H9 (cell line): Measurements from ENCODE around the gene NMU. TPM values are rescaled to one million over a fixed set of nuclear protein-coding genes. Genes with fewer than 3 reads are reported as not detected.

Experiments used
- DNase-seq: peaks from one replicate; pipeline ENCODE4 v3.0.0-alpha.2; 2017
- H2AFZ ChIP-seq: one replicate; pipeline ENCODE4 v1.6.1; 2013; ENCODE audit warnings: mild to moderate bottlenecking, low read length, control low read depth, moderate library complexity
- H2AK5ac ChIP-seq: 2 replicates; pipeline ENCODE4 v1.6.1; 2013; ENCODE audit warnings: low read length, control low read depth, mixed read lengths; ENCODE audit not compliant: insufficient read length
- H2BK120ac ChIP-seq: one replicate; pipeline ENCODE4 v1.6.1; 2013; ENCODE audit warnings: low read depth, mild to moderate bottlenecking, low read length, control low read depth, inconsistent platforms; ENCODE audit not compliant: poor library complexity, severe bottlenecking
- H2BK12ac ChIP-seq: 2 replicates; pipeline ENCODE4 v1.6.1; 2013; ENCODE audit warnings: low read length, control low read depth, mixed read lengths, low read depth; ENCODE audit not compliant: insufficient read length
- H2BK15ac ChIP-seq: 2 replicates; pipeline ENCODE4 v1.6.1; 2013; ENCODE audit warnings: low read depth, low read length, control low read depth
- H2BK20ac ChIP-seq: one replicate; pipeline ENCODE4 v1.6.1; 2013; ENCODE audit warnings: low read depth, mild to moderate bottlenecking, low read length, control low read depth, inconsistent platforms; ENCODE audit not compliant: poor library complexity, severe bottlenecking
- H2BK5ac ChIP-seq: 2 replicates; pipeline ENCODE4 v1.6.1; 2013; ENCODE audit warnings: low read length, control low read depth, mixed read lengths; ENCODE audit not compliant: insufficient read length
- H3K14ac ChIP-seq: 2 replicates; pipeline ENCODE4 v1.6.1; 2013; ENCODE audit warnings: low read length, control low read depth; ENCODE audit not compliant: insufficient read depth
- H3K18ac ChIP-seq: 2 replicates; pipeline ENCODE4 v1.6.1; 2013; ENCODE audit warnings: low read depth, mild to moderate bottlenecking, mixed read lengths, low read length, control low read depth; ENCODE audit not compliant: insufficient read length
- H3K23ac ChIP-seq: 2 replicates; pipeline ENCODE4 v1.6.1; 2013; ENCODE audit warnings: low read length, control low read depth, mixed read lengths, low read depth; ENCODE audit not compliant: insufficient read length
- H3K23me2 ChIP-seq: 2 replicates; pipeline ENCODE4 v1.6.1; 2013; ENCODE audit warnings: low read depth, mild to moderate bottlenecking, mixed read lengths, low read length, control low read depth; ENCODE audit not compliant: insufficient read length, poor library complexity, severe bottlenecking
- H3K27ac ChIP-seq: 2 replicates; pipeline ENCODE4 v1.5.1; 2013; ENCODE audit warnings: low read length, control low read depth, mixed read lengths, low read depth; ENCODE audit not compliant: insufficient read length
- H3K27me3 ChIP-seq: 2 replicates; pipeline ENCODE4 v1.6.1; 2013; ENCODE audit warnings: low read length, control low read depth, inconsistent platforms; ENCODE audit not compliant: insufficient read depth
- H3K4ac ChIP-seq: 2 replicates; pipeline ENCODE4 v1.6.1; 2013; ENCODE audit warnings: low read depth, mild to moderate bottlenecking, control low read depth, inconsistent platforms, low read length, moderate library complexity
- H3K4me1 ChIP-seq: 2 replicates; pipeline ENCODE4 v1.6.1; 2013; ENCODE audit warnings: low read length, control low read depth, inconsistent platforms; ENCODE audit not compliant: insufficient read depth
- H3K4me2 ChIP-seq: 2 replicates; pipeline ENCODE4 v1.6.1; 2013; ENCODE audit warnings: low read length, control low read depth, mixed read lengths; ENCODE audit not compliant: insufficient read length, insufficient read depth
- H3K56ac ChIP-seq: 2 replicates; pipeline ENCODE4 v1.6.1; 2013; ENCODE audit warnings: low read depth, mild to moderate bottlenecking, mixed read lengths, low read length, control low read depth; ENCODE audit not compliant: insufficient read length
- H3K79me1 ChIP-seq: 2 replicates; pipeline ENCODE4 v1.6.1; 2013; ENCODE audit warnings: low read depth, mild to moderate bottlenecking, moderate library complexity, low read length, control low read depth, inconsistent platforms; ENCODE audit not compliant: insufficient read depth, poor library complexity, severe bottlenecking
- H3K79me2 ChIP-seq: 2 replicates; pipeline ENCODE4 v1.6.1; 2013; ENCODE audit warnings: low read length, control low read depth, inconsistent platforms; ENCODE audit not compliant: insufficient read depth
- H3K9ac ChIP-seq: 2 replicates; pipeline ENCODE4 v1.6.1; 2013; ENCODE audit warnings: low read length, control low read depth, mixed read lengths; ENCODE audit not compliant: insufficient read length; ENCODE audit errors: extremely low read depth
- H3K9me3 ChIP-seq: one replicate; pipeline ENCODE4 v1.6.1; 2013; ENCODE audit warnings: low read depth, low read length, inconsistent platforms; ENCODE audit not compliant: control insufficient read depth
- H3T11ph ChIP-seq: one replicate; pipeline ENCODE4 v1.6.1; 2013; ENCODE audit warnings: mild to moderate bottlenecking, low read length, control low read depth, inconsistent platforms
- H4K20me1 ChIP-seq: one replicate; pipeline ENCODE4 v1.6.1; 2013; ENCODE audit not compliant: control insufficient read depth, insufficient read length, insufficient read depth
- H4K5ac ChIP-seq: 2 replicates; pipeline ENCODE4 v1.6.1; 2013; ENCODE audit warnings: low read depth, mild to moderate bottlenecking, mixed read lengths, low read length, control low read depth; ENCODE audit not compliant: insufficient read length
- H4K8ac ChIP-seq: replicated peaks from 2 replicates; pipeline ENCODE4 v1.6.1; 2013; ENCODE audit warnings: low read length, control low read depth, mixed read lengths, low read depth; ENCODE audit not compliant: insufficient read length
- H4K91ac ChIP-seq: 2 replicates; pipeline ENCODE4 v1.6.1; 2013; ENCODE audit warnings: low read depth, mild to moderate bottlenecking, moderate library complexity, mixed read lengths, low read length, control low read depth; ENCODE audit not compliant: insufficient read length
- H3K27ac Mint-ChIP-seq, 3 experiments: 2 replicates in 2 of 3; 3 replicates in 1 of 3; pipeline ENCODE4 v1.8.0; 2020 to 2021; ENCODE audit warnings: mixed read lengths in 3 of 3, mild to moderate bottlenecking in 1 of 3, moderate library complexity in 1 of 3
- H3K27me3 Mint-ChIP-seq: 2 replicates; pipeline ENCODE4 v1.8.0; 2021; ENCODE audit warnings: low read depth, mild to moderate bottlenecking, moderate library complexity, mixed read lengths
- H3K36me3 Mint-ChIP-seq, 3 experiments: 2 replicates in 2 of 3; 3 replicates in 1 of 3; pipeline ENCODE4 v1.8.0; 2020 to 2021; ENCODE audit warnings: low read depth in 3 of 3, mixed read lengths in 3 of 3; ENCODE audit not compliant: insufficient read depth in 1 of 3
- H3K4me1 Mint-ChIP-seq, 2 experiments: 2 replicates each; pipeline ENCODE4 v1.8.0; 2020; ENCODE audit warnings: mixed read lengths in 2 of 2
- H3K4me3 Mint-ChIP-seq, 2 experiments: 2 replicates in 1 of 2; 3 replicates in 1 of 2; pipeline ENCODE4 v1.8.0; 2020 to 2021; ENCODE audit warnings: mild to moderate bottlenecking in 2 of 2, mixed read lengths in 2 of 2, moderate library complexity in 1 of 2
- H3K9me3 Mint-ChIP-seq, 2 experiments: 2 replicates in 1 of 2; 3 replicates in 1 of 2; pipeline ENCODE4 v1.8.0; 2020; ENCODE audit warnings: mild to moderate bottlenecking in 2 of 2, mixed read lengths in 2 of 2, moderate library complexity in 1 of 2
- CTCF ChIP-seq: fragments of 200-600 bp; sonication (generic); conservative IDR thresholded peaks from 3 replicates; pipeline ENCODE4 v1.8.0; 2021; ENCODE audit warnings: antibody characterized with exemption, mild to moderate bottlenecking
- WGBS: extraction: QIAGEN DNeasy Blood & Tissue Kit; methylation state at CpG from one replicate; pipeline ENCODE4 v1.1.7; 2013; ENCODE audit warnings: missing lambda C conversion rate, low lambda C conversion rate, mixed read lengths; ENCODE audit not compliant: insufficient read length; ENCODE audit errors: extremely low coverage; 5-methylcytosine and 5-hydroxymethylcytosine counted together
- total RNA-seq: library from RNA; stranded (reverse); gene quantifications from 2 replicates; pipeline ENCODE4 v1.2.1, GENCODE V29; 2021

The NMU gene
- total RNA-seq, 1 experiment from 2014 or later: 12.9 TPM

- WGBS: no CpG with 5 or more reads among the region's 5 CpGs
These were observed 14.4 kb upstream of the NMU start for GRCh38 chr4:55650483-55650882.

More at GRCh38 chr4:55650483-55650882, 14.4 kb upstream of the NMU start:
- Histone ChIP-seq H3K9ac (no peak overlapping the region), H3K23me2 (no peaks in the 10 kb centered on the region), H3K4me2 (no peak overlapping the region), H2BK15ac (no peak overlapping the region), H3K79me1 (no peaks in the 10 kb centered on the region), H3K56ac (no peak overlapping the region), H3K27me3 (no peaks in the 10 kb centered on the region), H2BK120ac (no peak overlapping the region), H4K91ac (no peak overlapping the region), H3K79me2 (no peaks in the 10 kb centered on the region), H4K8ac (no peak overlapping the region), H3K18ac (no peak overlapping the region), H2BK12ac (no peak overlapping the region), H3K4me1 (no peaks in the 10 kb centered on the region), H3T11ph (no peak overlapping the region), H3K4ac (no peak overlapping the region), H4K20me1 (no peaks in the 10 kb centered on the region), H3K23ac (no peak overlapping the region), H4K5ac (no peak overlapping the region), H3K27ac (no peak overlapping the region), H2AK5ac (no peak overlapping the region), H3K14ac (no peak overlapping the region), H3K9me3 (no peaks in the 10 kb centered on the region), H2BK20ac (no peak overlapping the region), H2AFZ (no peak overlapping the region), H2BK5ac (no peak overlapping the region)
- Mint-ChIP-seq H3K9me3 (no peaks in the 10 kb centered on the region), H3K27ac (no peak overlapping the region), H3K27me3 (no peaks in the 10 kb centered on the region), H3K36me3 (no peaks in the 10 kb centered on the region), H3K4me1 (0 out of 4 replicates have a peak, but pooled peaks cover 0 to 2% of the 10 kb centered on the region in 2 experiments), H3K4me3 (no peak overlapping the region)
- no peak for TF ChIP-seq CTCF
- no peak for DNase-seq
